GM18870 (cell line): Measurements from ENCODE around the gene MATCAP1.

Source experiments
- ATAC-seq: cut with Tn5 transposase; IDR thresholded peaks from one replicate; pipeline ENCODE4 v1.9.1; 2021; ENCODE audit warnings: moderate library complexity; ENCODE audit not compliant: unreplicated experiment

The MATCAP1 gene

DNA sequence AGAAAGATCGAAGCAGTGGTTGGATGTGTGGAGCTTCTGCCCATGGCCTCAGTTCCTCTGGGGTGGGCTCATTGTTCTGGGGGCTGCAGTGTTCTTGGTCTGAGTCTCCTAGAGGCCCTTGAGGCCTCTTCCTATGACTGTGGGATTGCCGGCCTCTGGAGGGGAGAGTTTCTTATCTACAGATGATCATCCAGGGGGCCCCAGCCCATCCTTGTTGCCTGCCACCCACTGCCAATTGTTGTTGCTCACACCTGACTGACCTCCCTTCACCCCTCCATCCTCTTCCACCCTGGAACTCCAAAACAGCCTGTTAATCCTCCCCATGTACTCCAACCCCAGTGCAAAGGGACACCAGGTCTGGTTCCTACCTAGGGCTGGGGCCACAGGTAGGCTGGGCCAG lies 38.8 kb downstream of the MATCAP1 start:
- ATAC-seq: no peak

GRCh38 chr16:67142342-67142741 lies 41.4 kb downstream of the MATCAP1 start:
- ATAC-seq: no peak

- ATAC-seq: no peak
Measured at GRCh38 chr16:67141391-67141790, 42.4 kb downstream of the MATCAP1 start.

GRCh38 chr16:67137605-67138004 lies 46.2 kb downstream of the MATCAP1 start:
- no peak for ATAC-seq

DNA sequence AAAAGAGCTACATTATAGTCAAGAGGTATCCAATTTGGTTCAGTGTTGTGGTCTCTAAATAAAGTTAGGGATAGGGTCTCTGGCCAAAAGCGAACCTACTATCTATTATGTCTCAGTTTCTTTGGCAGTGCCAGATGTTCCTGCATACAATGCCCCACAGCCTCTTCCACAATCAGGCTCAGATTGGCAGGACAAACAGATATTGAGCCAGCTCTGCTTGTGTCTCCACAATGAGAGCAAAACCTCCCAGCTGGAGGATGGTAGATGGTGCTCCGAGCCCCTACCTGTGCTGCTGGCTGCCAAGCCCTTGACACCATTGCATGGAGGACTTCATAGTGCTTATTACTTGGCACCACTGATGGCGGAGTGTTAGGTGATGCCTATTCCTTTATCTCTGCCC lies 54.3 kb downstream of the MATCAP1 start:
- no peak for ATAC-seq

GRCh38 chr16:67128887-67129286 lies 54.9 kb downstream of the MATCAP1 start:
- no peak for ATAC-seq

DNA sequence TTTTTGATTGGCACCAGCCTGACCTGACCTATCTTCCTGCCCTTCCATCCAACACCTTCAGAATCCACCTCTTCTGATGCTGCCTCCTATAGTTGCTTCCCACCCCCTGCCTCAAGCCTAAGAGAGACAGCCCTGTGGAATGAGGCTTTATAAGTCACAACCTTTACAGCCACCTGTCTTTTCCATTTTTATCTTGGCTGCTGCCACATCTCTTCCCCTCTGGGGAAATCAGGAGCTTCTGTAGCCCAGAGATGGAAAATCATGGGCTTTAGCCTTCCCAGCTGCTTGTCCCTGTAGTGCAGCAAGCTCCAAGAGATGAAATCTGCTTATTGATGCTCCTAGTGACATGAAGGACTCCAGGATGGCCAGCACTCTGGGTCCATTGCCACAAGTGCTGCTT lies 55.3 kb downstream of the MATCAP1 start:
- ATAC-seq: no peak
